Measurements from ENCODE around the gene FAM222A.

GRCh38 chr12:109716512-109717389, 3.1 kb downstream of the FAM222A start:
- TF ChIP-seq, protein P1, sequence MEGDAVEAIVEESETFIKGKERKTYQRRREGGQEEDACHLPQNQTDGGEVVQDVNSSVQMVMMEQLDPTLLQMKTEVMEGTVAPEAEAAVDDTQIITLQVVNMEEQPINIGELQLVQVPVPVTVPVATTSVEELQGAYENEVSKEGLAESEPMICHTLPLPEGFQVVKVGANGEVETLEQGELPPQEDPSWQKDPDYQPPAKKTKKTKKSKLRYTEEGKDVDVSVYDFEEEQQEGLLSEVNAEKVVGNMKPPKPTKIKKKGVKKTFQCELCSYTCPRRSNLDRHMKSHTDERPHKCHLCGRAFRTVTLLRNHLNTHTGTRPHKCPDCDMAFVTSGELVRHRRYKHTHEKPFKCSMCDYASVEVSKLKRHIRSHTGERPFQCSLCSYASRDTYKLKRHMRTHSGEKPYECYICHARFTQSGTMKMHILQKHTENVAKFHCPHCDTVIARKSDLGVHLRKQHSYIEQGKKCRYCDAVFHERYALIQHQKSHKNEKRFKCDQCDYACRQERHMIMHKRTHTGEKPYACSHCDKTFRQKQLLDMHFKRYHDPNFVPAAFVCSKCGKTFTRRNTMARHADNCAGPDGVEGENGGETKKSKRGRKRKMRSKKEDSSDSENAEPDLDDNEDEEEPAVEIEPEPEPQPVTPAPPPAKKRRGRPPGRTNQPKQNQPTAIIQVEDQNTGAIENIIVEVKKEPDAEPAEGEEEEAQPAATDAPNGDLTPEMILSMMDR (IDR thresholded peaks at IDR 0.05): no peak
- no peak for TF ChIP-seq POLR2A (IDR thresholded peaks at IDR 0.05)

Data from lower leg skin (tissue), 3 donors.